GM10266 (cell line): ENCODE data around the gene ATP8B3.

ENCODE experiments used
- DNase-seq: peaks from one replicate; pipeline ENCODE4 v3.0.0; 2012; ENCODE audit errors: extremely low spot score
- TF ChIP-seq, protein P1 (sequence below): IDR thresholded peaks from 2 replicates; pipeline ENCODE4 v1.5.1; 2012; ENCODE audit warnings: mild to moderate bottlenecking, low read depth; ENCODE audit not compliant: control insufficient read depth, insufficient read depth; ENCODE audit errors: missing control alignments

Gene ATP8B3

DNA sequence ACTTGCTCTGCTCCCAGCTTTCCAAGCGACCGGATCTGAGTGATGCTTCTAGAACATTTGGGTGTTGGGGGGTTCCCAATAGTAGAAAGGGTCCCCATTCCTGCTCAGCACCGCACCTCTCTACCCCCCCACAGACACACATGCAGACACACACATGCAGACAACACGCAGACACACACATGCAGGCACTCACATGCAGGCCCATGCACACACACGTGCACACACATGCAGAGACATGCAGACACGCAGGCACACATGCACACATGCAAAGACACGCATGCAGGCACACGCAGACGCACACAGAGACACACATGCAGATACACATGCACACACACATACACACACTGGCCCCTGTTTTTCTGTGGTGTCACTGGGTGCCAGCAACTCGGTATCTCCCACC is 34.9 kb downstream of the ATP8B3 start:
- TF ChIP-seq, protein P1, sequence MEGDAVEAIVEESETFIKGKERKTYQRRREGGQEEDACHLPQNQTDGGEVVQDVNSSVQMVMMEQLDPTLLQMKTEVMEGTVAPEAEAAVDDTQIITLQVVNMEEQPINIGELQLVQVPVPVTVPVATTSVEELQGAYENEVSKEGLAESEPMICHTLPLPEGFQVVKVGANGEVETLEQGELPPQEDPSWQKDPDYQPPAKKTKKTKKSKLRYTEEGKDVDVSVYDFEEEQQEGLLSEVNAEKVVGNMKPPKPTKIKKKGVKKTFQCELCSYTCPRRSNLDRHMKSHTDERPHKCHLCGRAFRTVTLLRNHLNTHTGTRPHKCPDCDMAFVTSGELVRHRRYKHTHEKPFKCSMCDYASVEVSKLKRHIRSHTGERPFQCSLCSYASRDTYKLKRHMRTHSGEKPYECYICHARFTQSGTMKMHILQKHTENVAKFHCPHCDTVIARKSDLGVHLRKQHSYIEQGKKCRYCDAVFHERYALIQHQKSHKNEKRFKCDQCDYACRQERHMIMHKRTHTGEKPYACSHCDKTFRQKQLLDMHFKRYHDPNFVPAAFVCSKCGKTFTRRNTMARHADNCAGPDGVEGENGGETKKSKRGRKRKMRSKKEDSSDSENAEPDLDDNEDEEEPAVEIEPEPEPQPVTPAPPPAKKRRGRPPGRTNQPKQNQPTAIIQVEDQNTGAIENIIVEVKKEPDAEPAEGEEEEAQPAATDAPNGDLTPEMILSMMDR = no peak
- no peak for DNase-seq

DNA sequence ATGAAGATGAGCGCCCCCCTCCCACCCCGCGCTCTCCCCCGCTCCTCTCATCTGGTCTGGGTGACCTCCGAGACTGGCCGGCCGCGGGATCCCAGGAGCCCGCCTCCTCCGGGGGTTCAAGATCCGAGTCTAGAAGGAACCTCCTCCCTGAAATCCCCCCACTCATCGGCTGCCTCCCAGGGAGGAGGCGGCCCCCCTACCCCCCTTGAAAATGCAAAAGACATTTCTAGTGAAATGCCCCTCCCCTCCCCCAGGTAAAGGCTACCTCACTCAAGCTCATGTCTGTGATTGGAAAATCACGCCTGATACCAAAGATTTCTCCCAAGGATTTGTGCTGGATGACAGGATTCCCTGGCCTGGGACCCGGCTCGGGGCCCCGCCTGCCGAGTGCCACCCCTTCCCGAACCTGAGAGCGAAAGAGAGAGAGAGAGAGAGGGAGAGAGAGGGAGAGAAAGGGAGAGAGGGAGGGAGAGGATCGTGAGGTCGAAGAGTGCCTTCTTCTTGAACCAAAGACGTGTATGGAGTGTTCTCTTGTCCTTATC is 35.4 kb downstream of the ATP8B3 start:
- TF ChIP-seq, protein P1 = no peak
- DNase-seq = no peak

- DNase-seq = no peak
- TF ChIP-seq, protein P1 = no peak
These were observed 36.0 kb downstream of the ATP8B3 start for GRCh38 chr19:1775951-1776605.

GRCh38 chr19:1774989-1775772 is 36.9 kb downstream of the ATP8B3 start:
- DNase-seq = no peak
- TF ChIP-seq, protein P1 = peak; percentile 44

DNA sequence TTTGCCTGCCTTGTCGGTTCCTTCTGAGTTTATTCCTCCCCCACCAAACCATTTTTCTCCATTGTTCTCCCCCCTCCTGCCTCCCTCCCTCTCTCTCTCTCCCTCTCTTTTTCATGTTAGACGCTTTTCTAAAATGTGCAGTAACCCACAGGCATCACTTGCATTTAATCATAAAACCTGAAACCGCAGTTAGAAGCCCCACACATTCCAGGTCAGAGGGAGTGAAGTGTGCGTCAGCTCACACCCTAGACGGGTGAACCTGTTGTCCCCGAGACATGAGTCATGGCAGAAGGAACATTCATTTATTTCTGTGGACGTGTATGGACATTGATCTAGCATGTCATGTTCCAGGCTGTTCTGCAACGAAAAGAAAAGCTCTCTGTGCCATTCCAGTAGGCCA is 38.9 kb downstream of the ATP8B3 start:
- TF ChIP-seq, protein P1 = no peak
- DNase-seq = no peak

DNA sequence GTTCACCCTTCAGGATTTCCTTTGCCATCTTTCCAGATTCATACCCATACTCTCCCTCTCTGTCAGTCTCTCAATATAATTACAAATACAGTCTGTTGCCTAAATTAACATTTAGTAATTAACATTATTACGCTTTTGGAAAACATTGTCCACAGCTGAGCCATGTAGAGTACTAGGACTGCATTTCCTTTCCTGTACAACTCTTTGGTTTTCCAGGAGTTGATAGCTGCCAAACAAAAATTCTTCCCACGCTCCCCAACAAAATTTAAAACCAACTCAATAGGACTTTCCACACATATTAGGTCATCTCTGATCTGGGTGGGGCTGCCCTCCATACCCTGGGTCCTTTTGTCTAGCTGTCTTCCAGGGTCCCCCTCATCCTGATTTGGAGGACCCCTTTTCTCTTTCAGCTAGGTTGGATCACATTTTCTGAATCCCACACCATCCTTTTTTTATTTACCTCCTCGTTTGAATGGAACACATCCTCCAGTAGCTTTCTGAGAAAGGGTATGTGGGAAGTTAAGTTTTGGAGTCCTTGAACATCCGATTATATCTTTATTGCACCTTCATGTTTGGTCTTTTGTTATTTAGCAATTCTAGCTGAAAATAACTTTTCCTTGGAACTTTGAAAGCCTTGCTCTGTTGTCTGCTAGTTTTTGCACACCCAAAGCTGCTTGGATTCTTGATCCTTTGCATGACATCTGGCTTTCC is 41.1 kb downstream of the ATP8B3 start:
- DNase-seq = no peak
- TF ChIP-seq, protein P1 = no peak
